ENCODE data around the gene TBX1.

DNA sequence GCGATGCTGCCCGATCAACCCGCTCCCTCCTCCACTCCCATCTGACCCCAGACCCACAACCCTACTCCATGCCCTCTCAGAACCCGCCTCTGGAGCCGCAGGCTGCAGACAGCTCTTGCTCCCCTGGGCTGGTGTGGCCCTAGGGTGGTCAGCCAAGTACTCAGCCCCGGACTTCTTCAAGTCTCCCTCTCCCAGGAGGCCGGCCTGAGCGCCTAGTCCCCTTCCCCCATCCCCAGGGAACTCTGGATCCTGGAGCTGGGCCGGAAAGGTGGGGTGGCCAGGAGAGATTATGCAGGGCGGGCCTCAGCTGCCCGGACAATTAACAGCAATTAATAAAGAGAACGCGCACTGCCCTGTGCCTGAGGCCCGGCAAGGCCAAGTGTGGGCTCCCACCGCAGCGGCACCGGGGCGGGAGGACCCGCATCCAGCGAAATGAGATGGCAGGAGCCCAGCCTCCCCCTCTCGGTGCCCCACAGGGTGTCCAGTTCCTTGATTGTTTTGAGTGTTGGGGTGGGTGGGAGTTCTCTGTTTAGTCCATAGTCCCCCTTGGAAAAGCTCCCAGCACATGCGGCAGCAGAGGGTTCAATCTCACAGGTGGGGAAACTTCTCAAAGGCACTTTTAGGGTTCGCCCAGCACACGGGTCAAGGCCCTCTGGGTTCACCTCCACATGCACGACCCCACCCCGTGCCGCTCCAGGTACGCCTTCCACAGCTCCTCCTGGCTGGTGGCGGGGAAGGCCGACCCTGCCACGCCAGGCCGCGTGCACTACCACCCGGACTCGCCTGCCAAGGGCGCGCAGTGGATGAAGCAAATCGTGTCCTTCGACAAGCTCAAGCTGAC is 3.1 kb downstream of the TBX1 start:
- TF ChIP-seq, protein P1, sequence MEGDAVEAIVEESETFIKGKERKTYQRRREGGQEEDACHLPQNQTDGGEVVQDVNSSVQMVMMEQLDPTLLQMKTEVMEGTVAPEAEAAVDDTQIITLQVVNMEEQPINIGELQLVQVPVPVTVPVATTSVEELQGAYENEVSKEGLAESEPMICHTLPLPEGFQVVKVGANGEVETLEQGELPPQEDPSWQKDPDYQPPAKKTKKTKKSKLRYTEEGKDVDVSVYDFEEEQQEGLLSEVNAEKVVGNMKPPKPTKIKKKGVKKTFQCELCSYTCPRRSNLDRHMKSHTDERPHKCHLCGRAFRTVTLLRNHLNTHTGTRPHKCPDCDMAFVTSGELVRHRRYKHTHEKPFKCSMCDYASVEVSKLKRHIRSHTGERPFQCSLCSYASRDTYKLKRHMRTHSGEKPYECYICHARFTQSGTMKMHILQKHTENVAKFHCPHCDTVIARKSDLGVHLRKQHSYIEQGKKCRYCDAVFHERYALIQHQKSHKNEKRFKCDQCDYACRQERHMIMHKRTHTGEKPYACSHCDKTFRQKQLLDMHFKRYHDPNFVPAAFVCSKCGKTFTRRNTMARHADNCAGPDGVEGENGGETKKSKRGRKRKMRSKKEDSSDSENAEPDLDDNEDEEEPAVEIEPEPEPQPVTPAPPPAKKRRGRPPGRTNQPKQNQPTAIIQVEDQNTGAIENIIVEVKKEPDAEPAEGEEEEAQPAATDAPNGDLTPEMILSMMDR (IDR thresholded peaks at IDR 0.05; ENCODE audit: insufficient read depth, low read depth, low read length) = no peak
- TF ChIP-seq EZH2 (IDR thresholded peaks at IDR 0.05; ENCODE audit: insufficient read depth, low read length) = no peak

Measured in astrocyte (in vitro differentiated cells and primary cell).